Measurements from ENCODE around the gene FOXN3.

Gene FOXN3

GRCh38 chr14:89379006-89379405, 38.0 kb downstream of the FOXN3 start:
- Histone ChIP-seq H3K4me3 (ENCODE audit: control insufficient read depth in 1 of 7, extremely low read depth in 1 of 7, insufficient read depth in 4 of 7, low read depth in 2 of 7, low read length in 6 of 7) (no peak overlapping the region), H3K36me3 (ENCODE audit: control insufficient read depth in 4 of 4, insufficient read depth in 4 of 4, low read length in 3 of 4) (peaks cover 3 to 20% (median 10%) of the 10 kb centered on the region in 4 experiments), H3K9me3 (ENCODE audit: control extremely low read depth in 1 of 5, control insufficient read depth in 4 of 5, insufficient read depth in 2 of 5, low read depth in 1 of 5, low read length in 4 of 5) (peaks cover 0 to 15% (median 12%) of the 10 kb centered on the region in 5 experiments), H3K4me1 (ENCODE audit: control extremely low read depth in 1 of 4, control insufficient read depth in 4 of 4, insufficient read depth in 4 of 4, low read length in 3 of 4) (peaks cover 0 to 1% (median 0%) of the 10 kb centered on the region in 4 experiments), H3K27me3 (replicated peaks in 2 of 5; ENCODE audit: control insufficient read depth in 4 of 5, insufficient read depth in 5 of 5, low read length in 4 of 5) (no peaks in the 10 kb centered on the region), H3K27ac (ENCODE audit: insufficient read depth in 1 of 2, low read depth in 1 of 2, low read length in 2 of 2, poor library complexity in 1 of 2, severe bottlenecking in 2 of 2) (no peak overlapping the region)
- POLR2A ChIA-PET: no interaction called here
- 100% methylated on average over 5 of the region's 9 CpGs for WGBS (ENCODE audit: insufficient coverage)
- CTCF ChIA-PET: interaction anchor here (1.3 to 1.4 kb wide), 3 partner anchors 8 to 40 kb away, joined by 3 to 5 read pairs (median 4); no protein-coding TSS in a partner anchor
- DNase-seq: no peak

- WGBS (ENCODE audit: insufficient coverage): 96% methylated on average over 2 of the region's 5 CpGs
- H3K4me3 ChIP-seq (ENCODE audit: control insufficient read depth in 1 of 7, extremely low read depth in 1 of 7, insufficient read depth in 4 of 7, low read depth in 2 of 7, low read length in 6 of 7): no peak overlapping the region
- peaks cover 0 to 15% (median 12%) of the 10 kb centered on the region in 5 experiments for H3K9me3 ChIP-seq (ENCODE audit: control extremely low read depth in 1 of 5, control insufficient read depth in 4 of 5, insufficient read depth in 2 of 5, low read depth in 1 of 5, low read length in 4 of 5)
- CTCF ChIA-PET: interaction anchor here (1.3 kb wide), 1 partner anchor 9 kb away, joined by 3 read pairs; no protein-coding TSS in a partner anchor
- no peaks in the 10 kb centered on the region for H3K27me3 ChIP-seq (replicated peaks in 2 of 5; ENCODE audit: control insufficient read depth in 4 of 5, insufficient read depth in 5 of 5, low read length in 4 of 5)
- no peak overlapping the region for H3K27ac ChIP-seq (ENCODE audit: insufficient read depth in 1 of 2, low read depth in 1 of 2, low read length in 2 of 2, poor library complexity in 1 of 2, severe bottlenecking in 2 of 2)
- peaks cover 3 to 20% (median 9%) of the 10 kb centered on the region in 4 experiments for H3K36me3 ChIP-seq (ENCODE audit: control insufficient read depth in 4 of 4, insufficient read depth in 4 of 4, low read length in 3 of 4)
- DNase-seq: no peak
- POLR2A ChIA-PET: no interaction called here
- peaks cover 0 to 6% (median 6%) of the 10 kb centered on the region in 4 experiments for H3K4me1 ChIP-seq (ENCODE audit: control extremely low read depth in 1 of 4, control insufficient read depth in 4 of 4, insufficient read depth in 4 of 4, low read length in 3 of 4)
Measured at GRCh38 chr14:89378119-89378518, 38.9 kb downstream of the FOXN3 start.

GRCh38 chr14:89377544-89377943, 39.5 kb downstream of the FOXN3 start:
- POLR2A ChIA-PET: interaction anchor here (1.3 kb wide), 1 partner anchor 9 kb away, joined by 5 read pairs; no protein-coding TSS in a partner anchor
- H3K4me1 ChIP-seq (ENCODE audit: control extremely low read depth in 1 of 4, control insufficient read depth in 4 of 4, insufficient read depth in 4 of 4, low read length in 3 of 4): peaks cover 5 to 11% (median 11%) of the 10 kb centered on the region in 4 experiments
- no peaks in the 10 kb centered on the region for H3K27me3 ChIP-seq (replicated peaks in 2 of 5; ENCODE audit: control insufficient read depth in 4 of 5, insufficient read depth in 5 of 5, low read length in 4 of 5)
- H3K4me3 ChIP-seq (ENCODE audit: control insufficient read depth in 1 of 7, extremely low read depth in 1 of 7, insufficient read depth in 4 of 7, low read depth in 2 of 7, low read length in 6 of 7): no peak overlapping the region
- no peak overlapping the region for H3K27ac ChIP-seq (ENCODE audit: insufficient read depth in 1 of 2, low read depth in 1 of 2, low read length in 2 of 2, poor library complexity in 1 of 2, severe bottlenecking in 2 of 2)
- CTCF ChIA-PET: interaction anchor here (1.3 kb wide), 1 partner anchor 9 kb away, joined by 3 read pairs; no protein-coding TSS in a partner anchor
- peaks cover 3 to 20% (median 9%) of the 10 kb centered on the region in 4 experiments for H3K36me3 ChIP-seq (ENCODE audit: control insufficient read depth in 4 of 4, insufficient read depth in 4 of 4, low read length in 3 of 4)
- no peak for DNase-seq
- WGBS (ENCODE audit: insufficient coverage): 100% methylated on average over 3 of the region's 3 CpGs
- H3K9me3 ChIP-seq (ENCODE audit: control extremely low read depth in 1 of 5, control insufficient read depth in 4 of 5, insufficient read depth in 2 of 5, low read depth in 1 of 5, low read length in 4 of 5): peaks cover 0 to 15% (median 12%) of the 10 kb centered on the region in 5 experiments

DNA sequence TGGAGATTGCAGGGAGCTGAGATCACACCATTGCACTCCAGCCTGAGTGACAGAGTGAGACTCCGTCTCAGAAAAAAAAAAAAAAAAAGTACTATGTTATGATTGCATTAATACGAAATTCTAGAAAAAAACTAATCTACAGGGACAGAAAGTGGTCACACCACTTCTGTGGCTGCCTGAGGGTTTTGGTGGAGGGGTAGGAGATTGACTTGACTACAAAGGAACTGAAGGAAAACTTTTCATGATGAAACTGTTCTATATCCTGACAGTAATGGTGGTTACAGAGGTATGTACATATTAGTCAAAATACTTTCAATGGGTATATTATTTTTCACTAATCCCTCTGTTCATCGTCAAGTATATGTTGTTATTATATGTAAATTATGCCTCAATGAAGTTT, 42.1 kb downstream of the FOXN3 start:
- H3K4me1 ChIP-seq (ENCODE audit: control extremely low read depth in 1 of 4, control insufficient read depth in 4 of 4, insufficient read depth in 4 of 4, low read length in 3 of 4): peaks cover 19 to 35% (median 27%) of the 10 kb centered on the region in 4 experiments
- ChIA-PET POLR2A (interaction anchor here (0.7 kb wide), 1 partner anchor 171 kb away, joined by 3 read pairs; no protein-coding TSS in a partner anchor), CTCF (interaction anchor here (2.5 kb wide), 1 partner anchor 8 kb away, joined by 6 read pairs; no protein-coding TSS in a partner anchor)
- no peak overlapping the region for H3K27ac ChIP-seq (ENCODE audit: insufficient read depth in 1 of 2, low read depth in 1 of 2, low read length in 2 of 2, poor library complexity in 1 of 2, severe bottlenecking in 2 of 2)
- no peak overlapping the region for H3K4me3 ChIP-seq (ENCODE audit: control insufficient read depth in 1 of 7, extremely low read depth in 1 of 7, insufficient read depth in 4 of 7, low read depth in 2 of 7, low read length in 6 of 7)
- H3K9me3 ChIP-seq (ENCODE audit: control extremely low read depth in 1 of 5, control insufficient read depth in 4 of 5, insufficient read depth in 2 of 5, low read depth in 1 of 5, low read length in 4 of 5): peaks cover 0 to 7% (median 5%) of the 10 kb centered on the region in 5 experiments
- H3K36me3 ChIP-seq (ENCODE audit: control insufficient read depth in 4 of 4, insufficient read depth in 4 of 4, low read length in 3 of 4): peaks cover 2 to 11% (median 4%) of the 10 kb centered on the region in 4 experiments
- no peaks in the 10 kb centered on the region for H3K27me3 ChIP-seq (replicated peaks in 2 of 5; ENCODE audit: control insufficient read depth in 4 of 5, insufficient read depth in 5 of 5, low read length in 4 of 5)
- no peak for DNase-seq
- WGBS (ENCODE audit: insufficient coverage): no CpG with 5 or more reads among the region's 3 CpGs

DNA sequence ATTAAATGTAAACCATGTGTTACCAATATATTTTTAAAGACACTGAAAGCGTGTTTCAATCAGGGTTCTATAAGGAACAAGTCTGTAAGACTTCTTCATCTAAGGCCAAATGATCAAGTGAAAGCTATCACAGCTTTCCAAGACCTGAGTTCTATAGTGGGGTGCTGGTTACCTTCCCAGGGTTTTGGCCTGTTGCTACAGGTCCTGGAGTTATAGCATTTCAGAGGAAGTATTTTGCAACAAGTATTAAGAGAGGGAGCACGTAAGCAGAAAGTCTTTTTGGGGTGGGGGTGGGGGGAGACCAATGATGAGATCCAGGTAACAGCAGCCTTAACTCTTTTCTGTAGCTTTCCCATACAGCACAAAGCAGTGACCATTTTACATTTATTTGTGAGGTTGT, 43.8 kb downstream of the FOXN3 start:
- peak overlapping the region in 1 of 7 experiments; percentile 8 for H3K4me3 ChIP-seq (ENCODE audit: control insufficient read depth in 1 of 7, extremely low read depth in 1 of 7, insufficient read depth in 4 of 7, low read depth in 2 of 7, low read length in 6 of 7)
- peaks cover 0 to 10% (median 2%) of the 10 kb centered on the region in 4 experiments for H3K36me3 ChIP-seq (ENCODE audit: control insufficient read depth in 4 of 4, insufficient read depth in 4 of 4, low read length in 3 of 4)
- DNase-seq: no peak
- H3K4me1 ChIP-seq (ENCODE audit: control extremely low read depth in 1 of 4, control insufficient read depth in 4 of 4, insufficient read depth in 4 of 4, low read length in 3 of 4): peaks cover 19 to 41% (median 28%) of the 10 kb centered on the region in 4 experiments
- CTCF ChIA-PET: interaction anchor here (2.5 kb wide), 1 partner anchor 10 kb away, joined by 6 read pairs; no protein-coding TSS in a partner anchor
- 60% methylated on average over 2 of the region's 2 CpGs for WGBS (ENCODE audit: insufficient coverage)
- H3K9me3 ChIP-seq (ENCODE audit: control extremely low read depth in 1 of 5, control insufficient read depth in 4 of 5, insufficient read depth in 2 of 5, low read depth in 1 of 5, low read length in 4 of 5): peaks cover 0 to 4% (median 0%) of the 10 kb centered on the region in 5 experiments
- H3K27ac ChIP-seq (ENCODE audit: insufficient read depth in 1 of 2, low read depth in 1 of 2, low read length in 2 of 2, poor library complexity in 1 of 2, severe bottlenecking in 2 of 2): no peak overlapping the region
- POLR2A ChIA-PET: no interaction called here
- no peaks in the 10 kb centered on the region for H3K27me3 ChIP-seq (replicated peaks in 2 of 5; ENCODE audit: control insufficient read depth in 4 of 5, insufficient read depth in 5 of 5, low read length in 4 of 5)

DNA sequence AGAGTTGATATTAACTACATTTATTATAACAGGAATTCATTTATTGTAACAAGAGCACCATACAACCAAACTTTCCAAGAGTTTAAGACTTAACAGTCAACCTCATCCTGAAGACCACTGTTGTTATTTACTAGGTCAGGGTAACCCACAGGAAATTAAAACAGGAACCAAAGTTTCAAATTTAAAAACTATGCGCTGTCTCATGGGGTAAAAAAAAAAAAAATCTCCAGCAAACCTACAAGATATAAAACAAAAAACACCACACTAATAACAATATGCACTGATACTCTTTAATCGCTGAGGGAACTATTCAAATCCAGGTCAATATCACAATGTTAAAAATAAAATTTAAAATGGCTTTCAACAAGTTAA, 44.5 kb downstream of the FOXN3 start:
- POLR2A ChIA-PET: no interaction called here
- H3K9me3 ChIP-seq (ENCODE audit: control extremely low read depth in 1 of 5, control insufficient read depth in 4 of 5, insufficient read depth in 2 of 5, low read depth in 1 of 5, low read length in 4 of 5): peaks cover 0 to 4% (median 0%) of the 10 kb centered on the region in 5 experiments
- H3K27me3 ChIP-seq (replicated peaks in 2 of 5; ENCODE audit: control insufficient read depth in 4 of 5, insufficient read depth in 5 of 5, low read length in 4 of 5): no peaks in the 10 kb centered on the region
- DNase-seq: peak; percentile 24 to 58 (median 57)
- H3K27ac ChIP-seq (ENCODE audit: insufficient read depth in 1 of 2, low read depth in 1 of 2, low read length in 2 of 2, poor library complexity in 1 of 2, severe bottlenecking in 2 of 2): no peak overlapping the region
- H3K4me3 ChIP-seq (ENCODE audit: control insufficient read depth in 1 of 7, extremely low read depth in 1 of 7, insufficient read depth in 4 of 7, low read depth in 2 of 7, low read length in 6 of 7): peak overlapping the region in 2 of 7 experiments; percentile 10 to 42
- peaks cover 0 to 7% (median under 1%) of the 10 kb centered on the region in 4 experiments for H3K36me3 ChIP-seq (ENCODE audit: control insufficient read depth in 4 of 4, insufficient read depth in 4 of 4, low read length in 3 of 4)
- CTCF ChIA-PET: interaction anchor here (2.5 kb wide), 1 partner anchor 11 kb away, joined by 6 read pairs; no protein-coding TSS in a partner anchor
- H3K4me1 ChIP-seq (ENCODE audit: control extremely low read depth in 1 of 4, control insufficient read depth in 4 of 4, insufficient read depth in 4 of 4, low read length in 3 of 4): peaks cover 19 to 43% (median 32%) of the 10 kb centered on the region in 4 experiments
- 0% methylated on average over 1 of the region's 2 CpGs for WGBS (ENCODE audit: insufficient coverage)

Measured in common myeloid progenitor, CD34-positive (primary cell).